Esophagus squamous epithelium (tissue), 5 donors: ENCODE results near the gene PCNT. TPM values are rescaled to one million over a fixed set of nuclear protein-coding genes. Genes with fewer than 3 reads are reported as not detected.

Experiments
- DNase-seq: peaks from one replicate; lab custom pipeline; 2025; lab: John Stamatoyannopoulos, UW
- H3K27ac ChIP-seq, 4 donors: fragments of 200-600 bp; sonication (generic); one replicate each; pipeline ENCODE4 v1.5.1; 2016 to 2019; ENCODE audit warnings: mild to moderate bottlenecking in 1 of 4
- H3K27me3 ChIP-seq, 4 donors: fragments of 200-600 bp; sonication (generic); 1 replicate in 3 of 4; 2 replicates in 1 of 4; pipeline versions ENCODE4 v1.5.1 to v1.6.0; 2017 to 2021; ENCODE audit warnings: antibody characterized with exemption in 1 of 4
- H3K36me3 ChIP-seq, 3 donors: fragments of 200-600 bp; sonication (generic); one replicate each; pipeline ENCODE4 v1.5.1; 2016 to 2019
- H3K4me1 ChIP-seq, 3 donors: fragments of 200-600 bp; sonication (generic); one replicate each; pipeline ENCODE4 v1.5.1; 2017 to 2019
- H3K4me3 ChIP-seq, 4 donors: fragments of 200-600 bp; sonication (generic); 1 replicate in 3 of 4; 2 replicates in 1 of 4; pipeline ENCODE4 v1.5.1; 2016 to 2019; ENCODE audit warnings: mild to moderate bottlenecking in 2 of 4, moderate library complexity in 1 of 4
- H3K9me3 ChIP-seq, 3 donors: fragments of 200-600 bp; sonication (generic); one replicate each; pipeline ENCODE4 v1.5.1; 2016 to 2019
- POLR2A ChIP-seq, 4 donors: fragments of 450-650 bp; IDR thresholded peaks; one replicate each; pipeline ENCODE4 v1.6.1; 2017; ENCODE audit warnings: antibody characterized with exemption in 4 of 4, mild to moderate bottlenecking in 4 of 4, moderate library complexity in 3 of 4
- WGBS, 2 donors: methylation state at CpG; one replicate each; pipeline ENCODE4 v1.1.5; 2018; 5-methylcytosine and 5-hydroxymethylcytosine counted together
- intact Hi-C: fragments of 100-400 bp; cut with DNase I; formaldehyde crosslinking; loops from one replicate; pipeline ENCODE4 v1.15.0; 2022
- total RNA-seq, 4 donors: library from RNA; depleted of rRNA; stranded (reverse); fragments of >200 nt; gene quantifications; one replicate each; pipeline ENCODE4 v1.1.0, GENCODE V29; 2016
- TF ChIP-seq, protein P1 (sequence below), 6 experiments: fragments of 450-650 bp in 4 of 6; fragments of 200-600 bp in 2 of 6; sonication (generic) in 2 of 6; IDR thresholded peaks; one replicate each; pipeline ENCODE4 v1.5.1; 2016 to 2019; ENCODE audit warnings: antibody characterized with exemption in 6 of 6, mild to moderate bottlenecking in 4 of 6, moderate library complexity in 4 of 6
- donor health status: DM: yes; HTN: yes; CAD: no.

PCNT gene
- total RNA-seq, 4 donors from 2014 or later: 26.8 to 38.7 (median 29.9) TPM

DNA sequence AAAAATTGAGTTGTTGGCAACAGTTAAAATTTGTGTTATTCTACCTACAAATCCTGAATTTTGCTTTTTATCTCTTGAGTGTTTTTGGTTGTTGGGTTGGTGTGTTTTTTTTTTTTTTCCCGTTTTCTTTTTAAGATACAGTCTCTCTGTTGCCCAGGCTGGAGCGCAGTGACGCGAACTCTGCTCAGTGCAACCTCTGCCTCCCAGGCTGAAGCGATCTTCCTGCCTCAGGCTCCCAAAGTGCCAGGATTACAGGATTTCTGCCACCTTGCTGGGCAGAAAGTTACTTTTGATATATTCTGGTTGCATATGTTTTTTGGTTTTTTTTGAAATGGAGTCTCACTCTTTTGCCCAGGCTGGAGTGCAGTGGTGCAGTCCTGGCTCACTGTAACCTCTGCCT, 4.2 kb downstream of the PCNT start:
- H3K27ac ChIP-seq: no peak overlapping the region
- WGBS, 2 donors: 78 to 80% methylated on average over 5 of the region's 5 CpGs
- intact Hi-C loops: loop anchor here (10.0 kb wide), 1 partner anchor 103 kb away; the partner anchor contains the start of gene LSS
- DNase-seq: no peak
- TF ChIP-seq POLR2A (IDR thresholded peaks at IDR 0.05): no peak
- TF ChIP-seq, protein P1, sequence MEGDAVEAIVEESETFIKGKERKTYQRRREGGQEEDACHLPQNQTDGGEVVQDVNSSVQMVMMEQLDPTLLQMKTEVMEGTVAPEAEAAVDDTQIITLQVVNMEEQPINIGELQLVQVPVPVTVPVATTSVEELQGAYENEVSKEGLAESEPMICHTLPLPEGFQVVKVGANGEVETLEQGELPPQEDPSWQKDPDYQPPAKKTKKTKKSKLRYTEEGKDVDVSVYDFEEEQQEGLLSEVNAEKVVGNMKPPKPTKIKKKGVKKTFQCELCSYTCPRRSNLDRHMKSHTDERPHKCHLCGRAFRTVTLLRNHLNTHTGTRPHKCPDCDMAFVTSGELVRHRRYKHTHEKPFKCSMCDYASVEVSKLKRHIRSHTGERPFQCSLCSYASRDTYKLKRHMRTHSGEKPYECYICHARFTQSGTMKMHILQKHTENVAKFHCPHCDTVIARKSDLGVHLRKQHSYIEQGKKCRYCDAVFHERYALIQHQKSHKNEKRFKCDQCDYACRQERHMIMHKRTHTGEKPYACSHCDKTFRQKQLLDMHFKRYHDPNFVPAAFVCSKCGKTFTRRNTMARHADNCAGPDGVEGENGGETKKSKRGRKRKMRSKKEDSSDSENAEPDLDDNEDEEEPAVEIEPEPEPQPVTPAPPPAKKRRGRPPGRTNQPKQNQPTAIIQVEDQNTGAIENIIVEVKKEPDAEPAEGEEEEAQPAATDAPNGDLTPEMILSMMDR (IDR thresholded peaks at IDR 0.05): no peak
- no peaks in the 10 kb centered on the region for H3K9me3 ChIP-seq
- peaks cover 0 to 67% (median 3%) of the 10 kb centered on the region in 3 donors for H3K36me3 ChIP-seq
- peaks cover 0 to 20% (median 8%) of the 10 kb centered on the region in 3 donors for H3K4me1 ChIP-seq
- no peak overlapping the region for H3K4me3 ChIP-seq
- no peaks in the 10 kb centered on the region for H3K27me3 ChIP-seq

DNA sequence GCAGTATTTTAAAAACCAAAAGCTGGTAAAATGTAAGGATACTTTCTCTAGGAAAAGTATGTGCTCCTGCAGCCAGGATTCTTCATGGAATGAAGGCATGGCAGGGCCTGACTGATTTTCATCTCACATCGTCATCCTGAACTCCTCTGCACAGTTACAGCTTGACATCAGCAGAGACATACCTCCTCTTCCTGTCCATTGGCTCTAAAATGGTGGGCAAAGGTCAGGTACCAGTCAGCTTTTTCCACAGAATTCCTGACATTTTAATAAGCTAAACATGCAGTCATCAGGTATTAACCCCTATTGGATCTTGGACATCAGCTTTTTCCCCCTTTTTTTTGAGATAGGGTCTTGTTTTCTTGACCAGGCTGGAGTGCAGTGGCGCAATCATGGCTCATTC, 5.8 kb downstream of the PCNT start:
- intact Hi-C loops: loop anchor here (10.0 kb wide), 1 partner anchor 105 kb away; the partner anchor contains the start of gene LSS
- WGBS, 2 donors: 86 to 93% methylated on average over 2 of the region's 2 CpGs

DNA sequence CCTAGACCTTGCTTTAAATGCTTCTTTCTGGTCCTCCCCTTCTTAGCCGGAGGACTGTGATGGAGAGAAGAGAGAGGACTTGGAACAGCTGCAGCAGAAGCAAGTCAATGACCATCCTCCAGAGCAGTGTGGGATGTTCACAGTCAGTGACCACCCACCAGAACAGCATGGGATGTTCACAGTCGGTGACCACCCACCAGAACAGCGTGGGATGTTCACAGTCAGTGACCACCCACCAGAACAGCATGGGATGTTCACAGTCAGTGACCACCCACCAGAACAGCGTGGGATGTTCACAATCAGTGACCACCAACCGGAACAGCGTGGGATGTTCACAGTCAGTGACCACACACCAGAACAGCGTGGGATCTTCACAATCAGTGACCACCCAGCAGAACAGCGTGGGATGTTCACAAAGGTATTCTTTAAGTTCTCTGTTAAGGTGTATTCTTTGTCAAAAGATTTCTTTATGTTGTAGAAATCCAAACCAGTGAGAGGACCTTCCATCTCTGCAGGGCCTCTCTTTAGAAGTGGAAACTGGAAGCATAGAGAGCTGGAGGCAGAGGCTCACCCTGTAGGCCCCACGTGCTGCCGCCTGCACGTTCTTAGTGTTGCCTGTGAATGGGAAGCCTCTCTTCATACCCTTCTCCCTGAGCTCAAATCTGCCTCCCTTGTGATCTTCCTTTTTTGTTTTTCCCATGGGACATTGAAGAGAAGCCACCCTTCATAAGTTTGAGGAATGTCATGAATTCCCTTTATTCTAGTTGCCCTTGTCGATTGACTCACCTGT, 10.6 kb downstream of the PCNT start:
- Histone ChIP-seq H3K27ac (no peak overlapping the region), H3K27me3 (no peaks in the 10 kb centered on the region), H3K36me3 (peaks cover 0 to 97% (median 11%) of the 10 kb centered on the region in 3 donors), H3K4me3 (no peak overlapping the region), H3K4me1 (no peaks in the 10 kb centered on the region), H3K9me3 (no peaks in the 10 kb centered on the region)
- intact Hi-C loops: no loop called here
- DNase-seq: no peak
- WGBS, 2 donors: 89 to 93% methylated on average over 11 to 12 of the region's 12 CpGs
- TF ChIP-seq POLR2A (IDR thresholded peaks at IDR 0.05): no peak
- TF ChIP-seq, protein P1 (IDR thresholded peaks at IDR 0.05): no peak

More for the DNA sequence above, 5.8 kb downstream of the PCNT start:
- no peak for DNase-seq
- H3K4me1 ChIP-seq: peaks cover 0 to 18% (median 8%) of the 10 kb centered on the region in 3 donors
- no peak overlapping the region for H3K27ac ChIP-seq
- H3K4me3 ChIP-seq: no peak overlapping the region
- no peaks in the 10 kb centered on the region for H3K9me3 ChIP-seq
- H3K36me3 ChIP-seq: peaks cover 0 to 80% (median 3%) of the 10 kb centered on the region in 3 donors
- H3K27me3 ChIP-seq: no peaks in the 10 kb centered on the region
- TF ChIP-seq POLR2A (IDR thresholded peaks at IDR 0.05): no peak
- TF ChIP-seq, protein P1 (IDR thresholded peaks at IDR 0.05): no peak

DNA sequence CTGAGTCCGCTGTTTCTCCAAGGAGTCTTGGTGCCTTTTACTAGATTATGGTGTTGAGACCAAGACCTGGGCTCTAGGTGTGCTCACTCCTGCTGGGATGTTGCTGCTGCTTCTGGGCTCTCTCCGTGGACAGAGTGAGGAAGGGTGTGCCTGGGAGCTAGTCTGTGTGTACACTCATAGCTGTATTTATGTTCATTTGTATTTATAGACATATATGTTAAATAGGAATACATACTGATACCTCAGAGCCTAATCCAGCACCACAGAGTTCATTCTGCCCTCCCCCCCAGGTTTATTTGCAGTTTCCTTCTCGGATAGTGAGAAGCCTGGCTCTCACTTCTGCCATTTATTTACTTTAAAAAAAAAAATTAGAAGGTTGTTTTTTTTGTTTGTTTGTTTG, 12.6 kb downstream of the PCNT start:
- no peak overlapping the region for H3K4me3 ChIP-seq
- peaks cover 0 to 97% (median 8%) of the 10 kb centered on the region in 3 donors for H3K36me3 ChIP-seq
- H3K27me3 ChIP-seq: no peaks in the 10 kb centered on the region
- intact Hi-C loops: no loop called here
- DNase-seq: no peak
- no peaks in the 10 kb centered on the region for H3K9me3 ChIP-seq
- WGBS, 2 donors: 98 to 100% methylated on average over 2 to 3 of the region's 3 CpGs
- no peaks in the 10 kb centered on the region for H3K4me1 ChIP-seq
- TF ChIP-seq, protein P1 (IDR thresholded peaks at IDR 0.05): no peak
- no peak for TF ChIP-seq POLR2A (IDR thresholded peaks at IDR 0.05)
- no peak overlapping the region for H3K27ac ChIP-seq

DNA sequence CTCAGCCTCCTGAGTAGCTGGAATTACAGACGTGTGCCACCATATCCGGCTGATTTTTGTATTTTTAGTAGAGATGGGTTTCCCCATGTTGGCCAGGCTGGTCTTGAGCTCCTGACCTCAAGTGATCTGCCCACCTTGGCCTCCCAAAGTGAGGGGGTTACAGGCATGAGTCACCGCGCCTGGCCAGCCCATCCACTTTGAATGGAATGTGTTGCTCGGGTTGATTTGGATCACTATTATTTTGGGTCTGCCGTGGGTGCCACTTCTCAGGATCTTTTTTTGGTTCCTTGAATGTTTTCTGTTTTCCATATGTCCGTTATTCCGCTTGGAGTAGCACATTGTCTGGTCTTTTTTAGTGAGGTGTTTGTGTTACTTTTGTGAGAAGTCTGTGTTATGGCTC, 17.0 kb downstream of the PCNT start:
- intact Hi-C loops: no loop called here
- Histone ChIP-seq H3K36me3 (peaks cover 0 to 89% (median 14%) of the 10 kb centered on the region in 3 donors), H3K27ac (no peak overlapping the region), H3K4me1 (no peaks in the 10 kb centered on the region), H3K4me3 (no peak overlapping the region), H3K27me3 (no peaks in the 10 kb centered on the region), H3K9me3 (no peaks in the 10 kb centered on the region)
- no peak for TF ChIP-seq POLR2A (IDR thresholded peaks at IDR 0.05)
- TF ChIP-seq, protein P1 (IDR thresholded peaks at IDR 0.05): no peak
- WGBS, 2 donors: 98 to 99% methylated on average over 6 to 8 of the region's 8 CpGs
- DNase-seq: no peak
